GM18508 (cell line): ENCODE data around the gene CCDC192.
"Not testable (repeated sequence)": the region's sequence is repeated elsewhere in the genome, so short reads cannot be mapped to it uniquely, and the experiment has no call there.

ENCODE experiments used
- ATAC-seq: cut with Tn5 transposase; IDR thresholded peaks from one replicate; pipeline ENCODE4 v1.9.1; 2021; ENCODE audit warnings: moderate number of reproducible peaks; ENCODE audit not compliant: insufficient read depth, unreplicated experiment

Gene CCDC192

GRCh38 chr5:127838661-127839060 lies 135.5 kb downstream of the CCDC192 start:
- ATAC-seq: no peak

GRCh38 chr5:127839072-127839471 lies 135.9 kb downstream of the CCDC192 start:
- no peak for ATAC-seq

GRCh38 chr5:127839496-127840197 lies 136.5 kb downstream of the CCDC192 start:
- ATAC-seq: peak; percentile 64

- ATAC-seq: peak; percentile 76
These were observed 137.0 kb downstream of the CCDC192 start for GRCh38 chr5:127840198-127840524.

- no peak for ATAC-seq
These were observed 137.6 kb downstream of the CCDC192 start for GRCh38 chr5:127840809-127841208.

- ATAC-seq: no peak
These were observed 141.4 kb downstream of the CCDC192 start for GRCh38 chr5:127844581-127845021.

GRCh38 chr5:127846884-127847283 lies 143.7 kb downstream of the CCDC192 start:
- no peak for ATAC-seq

- not testable (repeated sequence) for ATAC-seq
These were observed 144.4 kb downstream of the CCDC192 start for GRCh38 chr5:127847641-127848040.

- ATAC-seq: no peak
These were observed 144.9 kb downstream of the CCDC192 start for GRCh38 chr5:127848098-127848497.

GRCh38 chr5:127849408-127849807 lies 146.2 kb downstream of the CCDC192 start:
- no peak for ATAC-seq

GRCh38 chr5:127849891-127850290 lies 146.7 kb downstream of the CCDC192 start:
- no peak for ATAC-seq

GRCh38 chr5:127851964-127852363 lies 148.8 kb downstream of the CCDC192 start:
- no peak for ATAC-seq

GRCh38 chr5:127854520-127854919 lies 151.3 kb downstream of the CCDC192 start:
- no peak for ATAC-seq

GRCh38 chr5:127856292-127856691 lies 153.1 kb downstream of the CCDC192 start:
- ATAC-seq: peak; percentile 74

GRCh38 chr5:127858116-127858784 lies 155.1 kb downstream of the CCDC192 start:
- ATAC-seq: no peak

- ATAC-seq: no peak
These were observed 157.1 kb downstream of the CCDC192 start for GRCh38 chr5:127860291-127860690.

- ATAC-seq: no peak
These were observed 160.0 kb downstream of the CCDC192 start for GRCh38 chr5:127863161-127863560.

GRCh38 chr5:127863610-127864395 lies 160.6 kb downstream of the CCDC192 start:
- no peak for ATAC-seq

GRCh38 chr5:127864511-127864910 lies 161.3 kb downstream of the CCDC192 start:
- no peak for ATAC-seq

GRCh38 chr5:127865273-127865672 lies 162.1 kb downstream of the CCDC192 start:
- ATAC-seq: peak; percentile 64
